Stimulated activated CD4-positive, alpha-beta T cell treated with anti-CD3 and anti-CD28 coated beads, TNF-alpha, amount 100 ng/mL, for 4 hours (primary cell): ENCODE data around the gene TMC7.
"Not testable (repeated sequence)": the region's sequence is repeated elsewhere in the genome, so short reads cannot be mapped to it uniquely, and the experiment has no call there.

Experiments used
- DNase-seq, 3 experiments: peaks; one replicate each; pipeline ENCODE4 v3.0.0-alpha.2; 2020; ENCODE audit warnings: low read depth in 3 of 3

Gene TMC7

GRCh38 chr16:18979936-18980335 is 3.8 kb upstream of the TMC7 start:
- no peak for DNase-seq

- no peak for DNase-seq
Observed at GRCh38 chr16:18984435-18985005, 786 bp downstream of the TMC7 start.

DNA sequence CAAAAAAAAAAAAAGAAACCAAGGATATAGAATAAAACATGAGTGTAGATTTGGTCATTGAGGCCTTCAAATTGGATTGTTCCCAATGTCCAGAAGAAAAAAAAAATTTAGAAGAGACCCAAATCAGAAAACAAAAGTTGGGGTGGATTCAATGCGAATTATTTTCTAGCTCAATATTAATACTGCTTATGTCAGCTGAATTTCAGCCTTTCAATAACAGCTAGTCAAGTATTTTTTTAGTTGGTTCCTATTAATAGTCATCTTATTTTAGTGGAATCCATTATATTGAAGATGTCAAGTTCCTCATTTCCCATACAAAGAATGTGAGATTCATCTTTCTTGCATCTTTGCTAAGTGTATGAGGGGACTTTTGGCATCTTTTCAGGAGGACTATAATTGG is 1.5 kb downstream of the TMC7 start:
- DNase-seq: not testable (repeated sequence)

GRCh38 chr16:18991731-18992130 is 8.0 kb downstream of the TMC7 start:
- not testable (repeated sequence) for DNase-seq

- DNase-seq: not testable (repeated sequence)
Observed at GRCh38 chr16:18993531-18993930, 9.8 kb downstream of the TMC7 start.

DNA sequence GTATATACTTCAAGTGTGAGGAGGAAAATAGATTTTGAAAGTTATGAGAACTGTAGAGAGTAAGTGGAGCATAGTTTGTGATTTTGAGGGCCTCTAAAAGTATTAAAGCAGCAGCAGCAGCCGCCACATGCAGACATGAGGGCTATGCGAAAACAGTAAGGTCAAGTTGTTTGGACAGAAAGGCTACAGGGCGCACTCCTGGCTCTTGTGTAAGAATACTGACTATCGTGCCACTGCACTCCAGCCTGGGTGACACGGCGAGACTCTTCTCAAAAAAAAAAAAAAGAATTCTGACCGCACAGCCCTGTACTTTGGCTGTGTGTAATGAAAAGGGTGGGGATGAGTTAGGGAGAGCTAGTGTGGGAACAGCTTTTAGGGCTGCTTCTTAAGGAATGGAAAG is 10.4 kb downstream of the TMC7 start:
- not testable (repeated sequence) for DNase-seq

DNA sequence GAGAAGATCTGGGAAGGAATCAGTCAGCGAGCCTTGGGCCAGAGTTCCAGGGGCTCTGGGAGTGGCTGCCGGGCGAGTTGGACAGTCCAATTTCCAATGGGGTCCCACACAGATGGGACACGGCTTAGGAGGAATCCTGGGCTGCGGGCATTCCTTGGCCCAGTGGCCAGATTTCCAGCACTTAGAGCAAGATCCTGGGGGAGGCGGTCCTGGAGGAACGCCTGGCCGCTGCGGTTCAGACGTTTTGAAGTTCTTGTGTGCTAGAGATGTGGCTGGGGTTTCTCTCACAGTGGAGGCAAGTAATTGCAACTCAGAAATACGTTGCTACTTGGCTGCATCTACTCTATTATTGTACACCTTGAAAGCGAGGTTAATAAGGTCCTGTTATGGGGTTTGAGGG is 11.7 kb downstream of the TMC7 start:
- DNase-seq: not testable (repeated sequence)

DNA sequence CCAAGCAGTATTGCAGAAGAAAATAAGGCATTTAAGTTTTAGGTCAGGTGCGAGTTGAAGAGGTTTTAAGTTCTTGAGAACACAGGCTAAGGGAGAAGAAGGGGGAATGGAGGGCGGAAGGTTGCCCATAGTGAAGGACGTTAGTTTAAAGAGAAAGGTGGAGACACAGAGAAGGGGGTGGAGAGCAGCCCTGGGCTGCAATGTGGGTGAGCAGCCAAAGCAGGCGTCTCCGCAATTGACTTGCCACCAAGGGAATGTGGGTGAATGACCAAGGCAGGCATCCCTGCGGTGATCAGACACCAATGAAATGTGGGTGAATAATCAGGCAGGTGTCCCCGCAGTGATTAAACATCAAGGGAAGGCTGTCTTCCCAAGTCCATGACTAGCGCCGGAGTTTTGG is 12.8 kb downstream of the TMC7 start:
- DNase-seq: not testable (repeated sequence)

- not testable (repeated sequence) for DNase-seq
Observed at GRCh38 chr16:18997001-18997400, 13.3 kb downstream of the TMC7 start.

DNA sequence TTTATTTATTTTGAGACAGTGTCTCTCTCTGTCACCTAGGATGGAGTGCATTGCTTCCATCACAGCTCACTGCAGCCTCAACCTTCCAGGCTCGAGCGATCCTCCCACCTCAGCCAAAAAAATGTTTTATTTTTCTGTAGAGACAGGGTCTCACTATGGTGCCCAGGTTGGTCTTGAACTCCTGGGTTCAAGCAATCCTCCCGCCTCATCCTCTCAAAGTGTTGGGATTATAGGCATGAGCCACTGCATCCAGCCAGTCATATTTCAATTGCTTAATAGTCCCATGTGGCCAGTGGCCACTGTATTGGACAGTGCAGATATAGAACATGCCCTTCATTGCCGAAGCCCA is 15.3 kb downstream of the TMC7 start:
- no peak for DNase-seq

- no peak for DNase-seq
Observed at GRCh38 chr16:19001788-19002187, 18.1 kb downstream of the TMC7 start.

DNA sequence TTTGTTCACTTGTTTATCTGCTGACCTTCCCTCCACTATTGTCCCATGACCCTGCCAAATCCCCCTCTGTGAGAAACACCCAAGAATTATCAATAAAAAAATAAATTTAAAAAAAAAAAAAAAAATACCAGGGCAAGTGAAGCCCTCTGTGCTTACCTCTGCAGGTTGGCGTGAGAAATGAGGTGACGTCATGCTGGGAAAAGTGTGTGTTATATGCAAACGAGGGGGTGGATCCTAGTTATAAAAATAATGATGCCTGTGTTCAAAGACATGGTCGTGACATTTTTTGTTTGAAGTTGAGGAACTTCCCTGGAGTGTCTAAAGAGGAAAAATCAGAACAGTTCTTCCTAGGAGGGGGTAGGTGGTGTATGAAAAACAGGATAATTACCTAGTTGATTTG is 20.2 kb downstream of the TMC7 start:
- DNase-seq: no peak

GRCh38 chr16:19005561-19006445 is 22.1 kb downstream of the TMC7 start:
- no peak for DNase-seq

- no peak for DNase-seq
Observed at GRCh38 chr16:19006446-19007315, 22.9 kb downstream of the TMC7 start.

DNA sequence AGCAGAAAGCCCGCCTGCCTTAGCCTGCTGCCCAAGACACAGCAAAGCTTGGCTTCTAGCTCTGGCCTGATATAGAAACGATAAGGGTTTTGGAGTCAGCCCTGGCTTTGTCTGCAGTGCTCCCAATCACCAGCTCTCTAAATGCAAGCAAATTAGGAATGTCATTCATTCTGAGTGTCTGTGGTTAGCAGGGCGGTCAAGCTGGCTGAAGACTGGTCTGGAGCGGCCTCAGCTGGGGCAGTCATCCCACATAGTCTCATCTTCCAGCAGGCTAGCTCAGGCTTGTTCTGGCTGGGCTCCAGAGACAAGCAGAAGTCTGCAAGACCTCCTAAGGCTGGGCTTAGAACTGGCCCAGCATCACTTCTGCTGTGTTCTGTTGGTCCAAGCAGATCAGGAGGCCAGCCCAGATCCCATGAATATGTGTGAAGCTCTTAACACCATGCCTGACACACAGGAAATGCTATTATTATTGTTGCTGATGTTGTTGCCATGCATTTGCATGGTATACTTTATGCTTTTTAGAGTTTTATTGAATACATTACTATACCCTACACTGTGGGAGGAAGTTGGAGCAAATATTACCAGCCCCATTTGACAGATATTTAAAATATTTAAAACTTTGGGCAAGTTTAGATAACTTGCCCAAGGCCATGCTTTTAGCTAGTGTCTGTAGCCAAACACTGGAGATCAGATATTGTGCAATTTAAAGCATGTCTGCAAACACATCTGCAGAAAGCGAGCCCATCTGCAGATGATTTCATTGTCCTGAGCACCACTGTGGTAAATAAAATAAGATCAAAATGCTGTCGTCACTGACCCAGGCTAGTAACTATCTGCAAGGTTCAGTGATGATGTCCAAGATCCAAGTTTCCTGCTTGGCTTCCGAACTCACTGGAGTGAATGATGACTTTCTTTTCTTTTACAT is 24.8 kb downstream of the TMC7 start:
- DNase-seq: no peak

DNA sequence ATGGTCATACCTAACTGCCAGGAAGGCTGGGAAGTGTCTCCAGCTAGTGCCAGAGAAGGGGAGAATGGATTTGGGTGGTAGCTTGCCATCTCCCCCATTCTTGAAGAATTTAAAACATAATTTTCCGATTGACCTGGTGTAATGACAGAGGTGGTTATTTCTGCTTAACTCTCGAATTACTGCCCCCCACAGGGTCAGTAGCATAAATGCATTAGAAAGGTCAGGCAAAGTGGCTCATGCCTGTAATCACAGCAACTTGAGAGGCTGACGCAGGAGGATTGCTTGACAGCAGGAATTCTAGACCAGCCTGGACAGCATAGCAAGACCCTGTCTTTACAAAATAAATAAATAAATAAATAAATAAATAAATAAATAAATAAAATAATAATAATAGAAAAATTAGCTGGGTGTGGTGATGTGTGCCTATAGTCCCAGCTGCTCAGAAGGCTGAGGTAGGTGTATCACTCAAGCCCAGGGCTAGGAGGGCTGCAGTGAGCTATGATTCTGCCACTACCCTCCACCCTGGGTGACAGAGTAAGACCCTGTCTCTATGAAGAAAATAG is 27.5 kb downstream of the TMC7 start:
- DNase-seq: no peak

DNA sequence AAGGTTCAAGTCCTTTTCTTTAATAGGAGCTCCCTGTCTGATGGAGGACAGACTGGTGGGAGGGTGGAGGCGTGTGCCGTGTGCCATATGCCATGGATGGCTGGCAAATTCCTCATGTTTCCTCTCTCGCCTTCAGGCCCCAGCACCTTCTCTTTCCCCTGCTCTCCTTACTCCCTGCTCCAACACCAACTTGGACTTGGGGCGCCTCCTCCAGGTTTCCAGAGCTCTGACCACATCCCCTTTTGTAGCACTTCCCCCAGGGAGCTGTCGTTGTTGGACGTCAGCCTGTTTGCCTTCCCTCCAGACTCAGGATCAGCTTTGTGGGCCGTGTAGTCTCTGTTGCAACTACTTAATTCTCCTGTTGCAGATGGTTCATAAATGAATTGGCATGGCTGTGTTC is 30.7 kb downstream of the TMC7 start:
- DNase-seq: no peak

- no peak for DNase-seq
Observed at GRCh38 chr16:19017179-19017578, 33.4 kb downstream of the TMC7 start.

DNA sequence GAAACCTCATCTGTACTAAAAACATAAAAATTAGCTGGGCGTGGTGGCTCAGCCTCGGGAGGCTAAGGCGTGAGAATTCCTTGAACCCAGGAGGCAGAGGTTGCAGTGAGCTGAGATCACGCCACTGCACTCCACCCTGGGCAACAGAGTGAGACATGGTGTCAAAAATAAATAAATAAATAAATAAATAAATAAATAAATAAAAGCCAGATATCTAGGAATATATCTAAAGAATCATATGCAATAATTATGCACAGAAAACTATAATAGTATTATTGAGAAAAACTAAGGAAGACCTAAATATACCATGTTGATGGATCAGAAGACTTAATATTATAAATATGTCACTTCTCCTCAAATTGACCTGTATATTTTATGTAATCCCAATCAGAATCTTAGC is 37.0 kb downstream of the TMC7 start:
- DNase-seq: no peak

DNA sequence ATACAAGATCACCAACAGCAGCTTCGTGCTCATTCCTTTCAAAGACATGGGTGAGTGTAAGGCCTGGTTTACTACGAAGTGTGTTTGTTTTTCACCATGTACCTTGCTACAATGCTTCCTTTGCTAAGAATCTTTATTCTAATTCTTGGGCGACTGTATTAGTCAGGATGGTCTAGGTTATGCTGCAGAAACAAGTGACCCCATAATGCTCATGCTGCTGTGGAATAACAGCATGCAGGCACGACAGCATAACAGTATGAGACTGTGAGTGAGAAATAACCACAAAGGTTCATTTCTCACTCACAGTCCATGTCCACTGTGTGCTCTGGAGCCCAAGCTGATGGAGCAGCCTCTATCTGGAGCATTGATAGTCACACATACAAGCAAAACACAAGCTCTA is 38.0 kb downstream of the TMC7 start:
- DNase-seq: no peak

DNA sequence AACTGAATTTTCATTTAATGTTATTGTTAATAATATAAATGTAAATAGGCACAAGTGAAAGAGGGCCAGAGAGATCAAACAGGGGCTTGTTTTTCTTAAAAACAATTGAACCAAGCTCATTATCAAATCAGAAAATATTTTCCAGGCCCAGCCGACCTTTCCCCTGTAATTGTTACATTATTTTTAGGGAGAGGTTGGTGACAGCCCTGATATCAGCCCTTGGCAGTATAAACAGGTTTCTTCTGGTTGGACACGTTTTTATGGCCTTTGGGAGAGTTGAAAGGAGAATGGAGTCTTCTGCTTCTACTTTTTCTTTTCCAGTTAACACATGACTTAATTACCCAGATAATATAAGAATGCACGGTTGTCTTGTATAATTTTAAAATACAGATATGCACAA is 43.7 kb downstream of the TMC7 start:
- no peak for DNase-seq
